HEK293 (cell line): ENCODE data around the gene AADACL3.

Source experiments
- CTCF ChIP-seq: fragments of 450-650 bp; formaldehyde crosslinking; IDR thresholded peaks from 2 replicates; pipeline ENCODE4 v1.5.1; 2016; ENCODE audit warnings: missing biosample characterization, missing genetic modification characterization
- PBX3 ChIP-seq: sonication (generic); formaldehyde crosslinking; IDR thresholded peaks from 2 replicates; pipeline ENCODE4 v1.8.1; 2022; ENCODE audit warnings: mild to moderate bottlenecking, moderate library complexity, missing genetic modification reagents
- SETDB1 ChIP-seq: IDR thresholded peaks from one replicate; pipeline ENCODE4 v1.6.1; 2017; ENCODE audit warnings: mild to moderate bottlenecking, low read length, moderate library complexity, mixed read lengths; ENCODE audit not compliant: insufficient read length
- TRIM28 ChIP-seq: IDR thresholded peaks from 2 replicates; pipeline ENCODE4 v1.6.1; 2011; ENCODE audit warnings: low read length, control low read depth, borderline replicate concordance
- YY1 ChIP-seq: fragments of 450-650 bp; formaldehyde crosslinking; IDR thresholded peaks from 2 replicates; pipeline ENCODE4 v1.5.1; 2018; ENCODE audit warnings: missing biosample characterization, missing genetic modification characterization
- ZBTB7A ChIP-seq: fragments of 450-650 bp; formaldehyde crosslinking; IDR thresholded peaks from 2 replicates; pipeline ENCODE4 v1.5.1; 2016; ENCODE audit warnings: low read depth, missing biosample characterization, missing genetic modification characterization
- ZNF157 ChIP-seq: fragments of 450-650 bp; formaldehyde crosslinking; IDR thresholded peaks from 2 replicates; pipeline ENCODE4 v1.5.1; 2016; ENCODE audit warnings: missing biosample characterization, missing genetic modification characterization

- TF ChIP-seq CTCF (tag by site-specific recombination), result no peak
- no peak for TF ChIP-seq ZNF157 (tag by site-specific recombination)
- TF ChIP-seq ZBTB7A (tag by site-specific recombination), result no peak
- TF ChIP-seq YY1 (tag by site-specific recombination), result no peak
- no peak for TF ChIP-seq PBX3 (CRISPR knock-in tag)
- TF ChIP-seq SETDB1, result no peak
- TF ChIP-seq TRIM28, result no peak
Measured at GRCh38 chr1:12776801-12777557, 61.1 kb downstream of the AADACL3 start.
